PC-3 (cell line): ENCODE results near the gene SMIM32. TPM values are rescaled to one million over a fixed set of nuclear protein-coding genes. Genes with fewer than 3 reads are reported as not detected.

ENCODE experiments used
- ATAC-seq: fragments of 200-7000 bp; cut with Tn5 transposase; 2 replicates; pipeline ENCODE4 v1.9.1; 2020; ENCODE audit warnings: mild to moderate bottlenecking, moderate library complexity
- BruUV-seq: library from RNA; stranded (reverse); fragments of 400-500 nt; replicated peaks from 2 replicates; lab custom pipeline; 2021; lab: Mats Ljungman, UMichigan
- CTCF ChIA-PET: fragments of 300-600 bp; sonication (Branson Sonifier 250); formaldehyde crosslinking; loops from one replicate; lab custom pipeline; 2022; ENCODE audit warnings: antibody characterized with exemption; lab: Charles Lee
- POLR2A ChIA-PET: fragments of 300-600 bp; sonication (Branson Sonifier 250); formaldehyde crosslinking; loops from one replicate; lab custom pipeline; 2022; ENCODE audit warnings: antibody characterized with exemption; ENCODE audit not compliant: unreplicated experiment; lab: Charles Lee
- DNase-seq: peaks from one replicate; pipeline ENCODE4 v3.0.0-alpha.2; 2015
- H2AFZ ChIP-seq: fragments of 300-600 bp; sonication (generic); 2 replicates; pipeline ENCODE4 v1.6.0; 2016; ENCODE audit warnings: antibody characterized with exemption, low read length
- H3F3A ChIP-seq: fragments of 300-600 bp; sonication (generic); one replicate; pipeline ENCODE4 v1.6.0; 2017; ENCODE audit warnings: antibody characterized with exemption, low read length, control low read depth, mild to moderate bottlenecking; ENCODE audit not compliant: unreplicated experiment
- H3K27ac ChIP-seq: fragments of 300-600 bp; sonication (generic); 2 replicates; pipeline ENCODE4 v1.5.1; 2016; ENCODE audit warnings: mild to moderate bottlenecking, low read length
- H3K27me3 ChIP-seq: fragments of 300-600 bp; sonication (generic); 2 replicates; pipeline ENCODE4 v1.6.1; 2016; ENCODE audit warnings: low read length, mixed read lengths
- H3K36me3 ChIP-seq: fragments of 300-600 bp; sonication (generic); 2 replicates; pipeline ENCODE4 v1.6.1; 2016; ENCODE audit warnings: low read depth, mixed run types, low read length, mixed read lengths
- H3K4me1 ChIP-seq: fragments of 300-600 bp; sonication (generic); 2 replicates; pipeline ENCODE4 v1.5.1; 2016; ENCODE audit warnings: low read length; ENCODE audit not compliant: insufficient read depth
- H3K4me2 ChIP-seq: fragments of 300-600 bp; sonication (generic); 2 replicates; pipeline ENCODE4 v1.6.0; 2016; ENCODE audit warnings: low read length
- H3K4me3 ChIP-seq: fragments of 300-600 bp; sonication (generic); 2 replicates; pipeline ENCODE4 v1.5.1; 2016; ENCODE audit warnings: mild to moderate bottlenecking, low read length, mixed read lengths
- H3K79me2 ChIP-seq: fragments of 300-600 bp; sonication (generic); 2 replicates; pipeline ENCODE4 v1.6.1; 2017; ENCODE audit warnings: low read length, mixed read lengths
- H3K9ac ChIP-seq: fragments of 300-600 bp; sonication (generic); 2 replicates; pipeline ENCODE4 v1.6.0; 2016; ENCODE audit warnings: mild to moderate bottlenecking, low read length
- H3K9me2 ChIP-seq: fragments of 300-600 bp; sonication (generic); replicated peaks from 2 replicates; pipeline ENCODE4 v1.6.1; 2016; ENCODE audit warnings: mixed run types, low read length, mixed read lengths
- H3K9me3 ChIP-seq: fragments of 300-600 bp; sonication (generic); 2 replicates; pipeline ENCODE4 v1.6.1; 2016; ENCODE audit warnings: low read length, mixed read lengths
- H4K20me1 ChIP-seq: fragments of 300-600 bp; sonication (generic); 2 replicates; pipeline ENCODE4 v1.6.1; 2016; ENCODE audit warnings: low read length, mixed read lengths
- CTCF ChIP-seq: fragments of 300-600 bp; sonication (generic); conservative IDR thresholded peaks from 2 replicates; pipeline ENCODE4 v1.5.1; 2017; ENCODE audit warnings: antibody characterized with exemption, low read depth, mild to moderate bottlenecking, low read length
- EZH2 ChIP-seq: fragments of 300-600 bp; sonication (generic); IDR thresholded peaks from one replicate; pipeline ENCODE4 v1.6.1; 2017; ENCODE audit warnings: antibody characterized with exemption, mild to moderate bottlenecking, low read length; ENCODE audit not compliant: unreplicated experiment
- EZH2phosphoT487 ChIP-seq: fragments of 300-600 bp; sonication (generic); IDR thresholded peaks from 2 replicates; pipeline ENCODE4 v1.6.1; 2018; ENCODE audit warnings: mild to moderate bottlenecking, antibody characterized with exemption, low read length, borderline replicate concordance
- intact Hi-C: fragments of 100-400 bp; cut with micrococcal nuclease; formaldehyde crosslinking; loops from 2 replicates; pipeline ENCODE4 v1.9.0; 2023
- total RNA-seq: library from RNA; depleted of rRNA; stranded (reverse); fragments of >200 nt; gene quantifications from 2 replicates; pipeline ENCODE4 v1.2.3, GENCODE V29; 2014

Gene SMIM32
- total RNA-seq, 1 experiment from 2014 or later = not detected

- no peak overlapping the region for H3K27ac ChIP-seq
- ChIA-PET POLR2A (no interaction called here), CTCF (interaction anchor here (0.6 kb wide), 1 partner anchor 17 kb away, joined by 4 read pairs; no protein-coding TSS in a partner anchor)
- no peaks in the 10 kb centered on the region for H3K27me3 ChIP-seq
- H3K9me3 ChIP-seq = no peaks in the 10 kb centered on the region
- peaks cover 40% of the 10 kb centered on the region; the same call in 1 of the 2 replicates for H4K20me1 ChIP-seq
- H3K9ac ChIP-seq = no peak overlapping the region
- no peak overlapping the region for H3K4me2 ChIP-seq
- no peak overlapping the region for H3K4me3 ChIP-seq
- ATAC-seq = no peak
- H3K36me3 ChIP-seq = no peaks in the 10 kb centered on the region
- TF ChIP-seq EZH2phosphoT487 = no peak
- TF ChIP-seq CTCF = no peak
- TF ChIP-seq EZH2 = no peak
- no peaks in the 10 kb centered on the region for H3K9me2 ChIP-seq
- DNase-seq = no peak
- no peaks in the 10 kb centered on the region for H3F3A ChIP-seq
- H3K79me2 ChIP-seq = peaks cover 100% of the 10 kb centered on the region
- intact Hi-C loops = no loop called here
- BruUV-seq = no TSS peak
- no peak overlapping the region for H2AFZ ChIP-seq
- H3K4me1 ChIP-seq = peaks cover 9% of the 10 kb centered on the region
These were observed 45.3 kb downstream of the SMIM32 start for GRCh38 chr5:136147632-136148031.

GRCh38 chr5:136146201-136146600 is 46.8 kb downstream of the SMIM32 start:
- ATAC-seq = no peak
- ChIA-PET CTCF (no interaction called here), POLR2A (no interaction called here)
- H3F3A ChIP-seq = no peaks in the 10 kb centered on the region
- H4K20me1 ChIP-seq = peaks cover 44% of the 10 kb centered on the region
- H2AFZ ChIP-seq = no peak overlapping the region
- no peaks in the 10 kb centered on the region for H3K36me3 ChIP-seq
- H3K27me3 ChIP-seq = no peaks in the 10 kb centered on the region
- H3K27ac ChIP-seq = no peak overlapping the region
- peaks cover 18% of the 10 kb centered on the region for H3K4me1 ChIP-seq
- H3K4me2 ChIP-seq = no peak overlapping the region
- no peak for DNase-seq
- BruUV-seq = no TSS peak
- no peak overlapping the region for H3K4me3 ChIP-seq
- no peaks in the 10 kb centered on the region for H3K9me2 ChIP-seq
- H3K9ac ChIP-seq = no peak overlapping the region
- intact Hi-C loops = no loop called here
- no peaks in the 10 kb centered on the region for H3K9me3 ChIP-seq
- TF ChIP-seq CTCF (no peak), EZH2 (no peak), EZH2phosphoT487 (no peak)
- peaks cover 100% of the 10 kb centered on the region for H3K79me2 ChIP-seq

GRCh38 chr5:136145030-136145429 is 47.9 kb downstream of the SMIM32 start:
- Histone ChIP-seq H3K9me2 (no peaks in the 10 kb centered on the region), H2AFZ (no peak overlapping the region), H3K9me3 (no peaks in the 10 kb centered on the region), H4K20me1 (peaks cover 53% of the 10 kb centered on the region), H3K4me2 (no peak overlapping the region), H3K27me3 (no peaks in the 10 kb centered on the region), H3K9ac (no peak overlapping the region), H3K4me3 (no peak overlapping the region), H3K36me3 (no peaks in the 10 kb centered on the region), H3F3A (no peaks in the 10 kb centered on the region), H3K79me2 (peaks cover 100% of the 10 kb centered on the region), H3K27ac (no peak overlapping the region), H3K4me1 (peaks cover 18% of the 10 kb centered on the region)
- TF ChIP-seq EZH2phosphoT487 = no peak
- ChIA-PET CTCF (no interaction called here), POLR2A (no interaction called here)
- no TSS peak for BruUV-seq
- ATAC-seq = no peak
- intact Hi-C loops = no loop called here
- no peak for DNase-seq
